ENCODE results near the gene CLEC17A. TPM values are rescaled to one million over a fixed set of nuclear protein-coding genes. Genes with fewer than 3 reads are reported as not detected.
A peak's percentile ranks its signal among the peaks of the same experiment; 100 is the strongest.
"Not testable (repeated sequence)": the region's sequence is repeated elsewhere in the genome, so short reads cannot be mapped to it uniquely, and the experiment has no call there.

CLEC17A gene
- total and polyA plus RNA-seq, 12 donors = 0.12 TPM; not detected in 11

DNA sequence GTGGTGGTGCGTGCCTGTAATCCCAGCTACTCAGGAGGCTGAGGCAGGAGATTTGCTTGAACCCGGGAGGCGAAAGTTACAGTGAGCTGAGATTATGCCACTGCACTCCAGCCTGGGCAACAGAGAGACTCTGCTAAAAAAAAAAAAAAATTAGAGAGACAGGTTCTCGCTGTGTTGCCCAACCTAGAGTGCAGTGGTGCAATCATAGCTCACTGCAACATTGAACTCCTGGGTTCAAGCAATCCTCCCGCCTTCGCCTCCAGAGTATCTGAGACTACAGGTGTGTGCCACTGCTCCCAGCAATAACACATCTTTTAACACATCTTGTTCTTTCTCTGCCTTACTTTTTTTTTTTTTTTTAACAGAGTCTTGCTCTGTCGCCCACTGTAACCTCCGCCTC lies 32.7 kb downstream of the CLEC17A start:
- no peak for ATAC-seq
- H3K36me3 ChIP-seq = no peaks in the 10 kb centered on the region
- H3K4me1 ChIP-seq = peaks cover 0 to 27% (median 0%) of the 10 kb centered on the region in 9 donors
- WGBS, 2 donors = 91 to 93% methylated on average over 8 of the region's 8 CpGs
- H3K4me3 ChIP-seq = no peak overlapping the region
- DNase-seq = no peak
- no peaks in the 10 kb centered on the region for H3K27me3 ChIP-seq
- intact Hi-C loops (cut with DNase I) = no loop called here
- H3K27ac ChIP-seq = peak overlapping the region in 1 of 10 donors; percentile 31
- TF ChIP-seq, protein P1, sequence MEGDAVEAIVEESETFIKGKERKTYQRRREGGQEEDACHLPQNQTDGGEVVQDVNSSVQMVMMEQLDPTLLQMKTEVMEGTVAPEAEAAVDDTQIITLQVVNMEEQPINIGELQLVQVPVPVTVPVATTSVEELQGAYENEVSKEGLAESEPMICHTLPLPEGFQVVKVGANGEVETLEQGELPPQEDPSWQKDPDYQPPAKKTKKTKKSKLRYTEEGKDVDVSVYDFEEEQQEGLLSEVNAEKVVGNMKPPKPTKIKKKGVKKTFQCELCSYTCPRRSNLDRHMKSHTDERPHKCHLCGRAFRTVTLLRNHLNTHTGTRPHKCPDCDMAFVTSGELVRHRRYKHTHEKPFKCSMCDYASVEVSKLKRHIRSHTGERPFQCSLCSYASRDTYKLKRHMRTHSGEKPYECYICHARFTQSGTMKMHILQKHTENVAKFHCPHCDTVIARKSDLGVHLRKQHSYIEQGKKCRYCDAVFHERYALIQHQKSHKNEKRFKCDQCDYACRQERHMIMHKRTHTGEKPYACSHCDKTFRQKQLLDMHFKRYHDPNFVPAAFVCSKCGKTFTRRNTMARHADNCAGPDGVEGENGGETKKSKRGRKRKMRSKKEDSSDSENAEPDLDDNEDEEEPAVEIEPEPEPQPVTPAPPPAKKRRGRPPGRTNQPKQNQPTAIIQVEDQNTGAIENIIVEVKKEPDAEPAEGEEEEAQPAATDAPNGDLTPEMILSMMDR (IDR thresholded peaks at IDR 0.05) = no peak
- H3K9me3 ChIP-seq = peaks cover 0 to 22% (median 12%) of the 10 kb centered on the region in 11 donors

DNA sequence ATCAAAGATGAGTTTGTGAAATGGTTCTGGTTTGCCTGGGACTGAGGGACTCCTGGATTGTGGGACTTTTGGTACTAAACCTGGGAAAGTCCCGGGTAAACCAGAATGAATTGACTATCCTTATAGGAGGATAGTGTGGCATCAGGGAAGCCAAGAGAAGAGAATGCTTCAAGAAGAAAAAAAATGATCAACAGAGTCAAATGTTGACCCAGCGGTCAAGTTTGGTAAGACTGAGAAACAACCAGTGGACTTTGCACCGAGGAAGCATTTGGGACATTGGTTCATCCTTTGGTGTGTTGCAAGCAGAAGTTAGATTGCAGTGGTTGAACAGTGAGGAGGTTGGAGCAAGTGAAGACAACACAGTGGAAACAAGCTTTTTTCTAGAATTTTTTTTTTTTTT lies 33.5 kb downstream of the CLEC17A start:
- peaks cover 0 to 22% (median 12%) of the 10 kb centered on the region in 11 donors for H3K9me3 ChIP-seq
- peaks cover 0 to 27% (median 0%) of the 10 kb centered on the region in 9 donors for H3K4me1 ChIP-seq
- intact Hi-C loops (cut with DNase I) = no loop called here
- TF ChIP-seq, protein P1 (IDR thresholded peaks at IDR 0.05) = no peak
- H3K27me3 ChIP-seq = no peaks in the 10 kb centered on the region
- no peak for DNase-seq
- 92 to 95% methylated on average over 3 of the region's 3 CpGs for WGBS, 2 donors
- ATAC-seq = no peak
- H3K36me3 ChIP-seq = no peaks in the 10 kb centered on the region
- peak overlapping the region in 1 of 10 donors; percentile 31 for H3K27ac ChIP-seq
- no peak overlapping the region for H3K4me3 ChIP-seq

DNA sequence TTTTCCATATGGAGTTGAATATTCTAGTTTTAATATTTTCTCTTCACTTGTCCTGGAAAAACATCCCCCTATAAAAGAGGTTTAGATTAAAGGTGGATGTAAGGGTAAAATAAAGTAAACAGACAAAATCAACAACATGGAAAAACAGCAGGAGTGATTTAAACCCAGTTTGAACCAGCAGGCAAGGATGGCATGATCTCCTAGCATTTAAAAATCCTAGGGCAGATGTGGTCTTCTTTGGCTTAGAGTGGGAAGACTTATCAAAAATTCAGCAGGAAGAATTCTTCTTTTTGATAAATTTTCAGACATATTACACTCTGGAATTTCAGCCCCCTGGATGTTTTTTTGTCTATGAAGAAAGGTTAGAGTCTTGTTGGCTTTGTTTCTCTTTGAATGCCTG lies 36.5 kb downstream of the CLEC17A start:
- Histone ChIP-seq H3K4me3 (no peak overlapping the region), H3K27ac (no peak overlapping the region), H3K9me3 (peaks cover 0 to 22% (median 12%) of the 10 kb centered on the region in 11 donors), H3K36me3 (no peaks in the 10 kb centered on the region), H3K27me3 (no peaks in the 10 kb centered on the region), H3K4me1 (peaks cover 0 to 14% (median 0%) of the 10 kb centered on the region in 9 donors)
- intact Hi-C loops (cut with DNase I) = no loop called here
- TF ChIP-seq, protein P1 (IDR thresholded peaks at IDR 0.05) = no peak
- ATAC-seq = no peak
- no peak for DNase-seq

DNA sequence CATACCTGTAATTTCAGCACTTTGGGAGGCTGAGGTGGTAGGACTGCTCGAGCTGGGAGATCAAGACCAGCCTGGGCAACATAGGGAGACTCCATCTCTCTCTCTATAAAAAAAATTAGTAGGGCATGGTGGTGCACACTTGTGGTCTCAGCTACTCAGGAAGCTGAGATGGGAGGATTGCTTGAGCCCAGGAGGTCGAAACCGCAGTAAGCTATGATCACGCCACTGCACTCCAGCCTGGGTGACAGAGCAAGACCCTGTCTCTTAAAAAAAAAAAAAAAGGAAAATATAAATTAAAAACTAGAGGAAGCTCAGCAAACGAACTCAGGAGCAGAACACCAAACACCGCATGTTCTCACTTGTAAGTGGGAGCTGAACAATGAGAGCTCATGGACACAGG lies 41.6 kb downstream of the CLEC17A start:
- H3K36me3 ChIP-seq; H3K4me1 ChIP-seq; H3K27me3 ChIP-seq; intact Hi-C loops (cut with DNase I); DNase-seq; H3K4me3 ChIP-seq; H3K27ac ChIP-seq; ATAC-seq: not testable (repeated sequence)
- peaks cover 0 to 13% (median 9%) of the 10 kb centered on the region in 11 donors for H3K9me3 ChIP-seq
- WGBS, 2 donors = 74 to 83% methylated on average over 6 of the region's 6 CpGs

DNA sequence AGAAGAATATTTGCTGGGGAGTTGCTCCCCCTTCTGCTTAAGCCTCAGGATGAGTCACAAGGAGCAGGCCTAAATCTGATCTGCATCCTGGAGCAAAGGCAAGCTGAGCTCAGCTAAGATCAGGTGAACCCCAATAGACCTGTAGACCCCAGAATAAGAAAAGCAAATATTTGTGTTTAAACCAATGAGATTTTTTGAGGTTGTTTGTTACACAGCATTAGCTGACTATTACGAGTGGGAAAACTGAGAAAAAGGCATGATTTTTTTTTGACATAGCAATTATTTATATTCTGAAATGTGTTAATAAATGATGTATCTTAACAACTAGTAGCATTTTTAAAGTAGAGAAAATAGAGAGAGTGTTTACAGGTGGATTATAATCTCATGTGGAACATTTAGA lies 46.7 kb downstream of the CLEC17A start:
- H3K27me3 ChIP-seq = no peaks in the 10 kb centered on the region
- intact Hi-C loops (cut with DNase I) = no loop called here
- ATAC-seq = no peak
- H3K9me3 ChIP-seq = peaks cover 0 to 11% (median 6%) of the 10 kb centered on the region in 11 donors
- no peak overlapping the region for H3K4me3 ChIP-seq
- no peak for DNase-seq
- WGBS, 2 donors = 71 to 87% methylated on average over 1 of the region's 1 CpG
- H3K4me1 ChIP-seq = no peaks in the 10 kb centered on the region
- no peak overlapping the region for H3K27ac ChIP-seq
- TF ChIP-seq, protein P1 (IDR thresholded peaks at IDR 0.05) = no peak
- no peaks in the 10 kb centered on the region for H3K36me3 ChIP-seq
